ENCODE data around the gene PDLIM3. TPM values are rescaled to one million over a fixed set of nuclear protein-coding genes. Genes with fewer than 3 reads are reported as not detected.

The PDLIM3 gene
- total RNA-seq, 1 donor from 2014 or later: 18.4 TPM

DNA sequence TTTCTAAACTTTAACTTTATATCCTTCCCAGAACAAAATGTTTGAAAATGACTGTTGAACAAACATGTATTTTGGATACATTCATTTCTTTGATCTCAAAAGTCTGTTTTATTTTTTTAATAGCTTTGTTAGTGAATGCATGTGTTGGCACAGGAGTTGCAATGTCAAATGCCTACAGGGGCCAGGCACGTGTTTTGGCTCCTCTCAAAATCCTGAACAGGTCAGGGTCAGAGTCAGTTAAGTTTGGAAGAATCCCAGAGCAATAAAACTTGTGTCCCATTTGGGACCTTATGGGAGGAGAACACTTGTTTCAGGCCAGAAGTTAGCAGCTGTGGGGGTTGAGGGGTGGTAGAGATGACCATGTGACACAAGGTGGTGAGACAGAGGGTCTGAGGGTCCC is 34.7 kb downstream of the PDLIM3 start:
- Histone ChIP-seq H3K9me3 (peaks cover 5% of the 10 kb centered on the region), H3K4me3 (no peak overlapping the region), H3K36me3 (peaks cover 4% of the 10 kb centered on the region), H3K27ac (no peak overlapping the region), H3K27me3 (ENCODE audit: low read depth) (no peaks in the 10 kb centered on the region), H3K4me1 (no peaks in the 10 kb centered on the region)
- ATAC-seq: peak in 1 of 2 donors; percentile 4
- intact Hi-C loops (cut with DNase I): no loop called here
- TF ChIP-seq, protein P1, sequence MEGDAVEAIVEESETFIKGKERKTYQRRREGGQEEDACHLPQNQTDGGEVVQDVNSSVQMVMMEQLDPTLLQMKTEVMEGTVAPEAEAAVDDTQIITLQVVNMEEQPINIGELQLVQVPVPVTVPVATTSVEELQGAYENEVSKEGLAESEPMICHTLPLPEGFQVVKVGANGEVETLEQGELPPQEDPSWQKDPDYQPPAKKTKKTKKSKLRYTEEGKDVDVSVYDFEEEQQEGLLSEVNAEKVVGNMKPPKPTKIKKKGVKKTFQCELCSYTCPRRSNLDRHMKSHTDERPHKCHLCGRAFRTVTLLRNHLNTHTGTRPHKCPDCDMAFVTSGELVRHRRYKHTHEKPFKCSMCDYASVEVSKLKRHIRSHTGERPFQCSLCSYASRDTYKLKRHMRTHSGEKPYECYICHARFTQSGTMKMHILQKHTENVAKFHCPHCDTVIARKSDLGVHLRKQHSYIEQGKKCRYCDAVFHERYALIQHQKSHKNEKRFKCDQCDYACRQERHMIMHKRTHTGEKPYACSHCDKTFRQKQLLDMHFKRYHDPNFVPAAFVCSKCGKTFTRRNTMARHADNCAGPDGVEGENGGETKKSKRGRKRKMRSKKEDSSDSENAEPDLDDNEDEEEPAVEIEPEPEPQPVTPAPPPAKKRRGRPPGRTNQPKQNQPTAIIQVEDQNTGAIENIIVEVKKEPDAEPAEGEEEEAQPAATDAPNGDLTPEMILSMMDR (IDR thresholded peaks at IDR 0.05): no peak
- DNase-seq: no peak

DNA sequence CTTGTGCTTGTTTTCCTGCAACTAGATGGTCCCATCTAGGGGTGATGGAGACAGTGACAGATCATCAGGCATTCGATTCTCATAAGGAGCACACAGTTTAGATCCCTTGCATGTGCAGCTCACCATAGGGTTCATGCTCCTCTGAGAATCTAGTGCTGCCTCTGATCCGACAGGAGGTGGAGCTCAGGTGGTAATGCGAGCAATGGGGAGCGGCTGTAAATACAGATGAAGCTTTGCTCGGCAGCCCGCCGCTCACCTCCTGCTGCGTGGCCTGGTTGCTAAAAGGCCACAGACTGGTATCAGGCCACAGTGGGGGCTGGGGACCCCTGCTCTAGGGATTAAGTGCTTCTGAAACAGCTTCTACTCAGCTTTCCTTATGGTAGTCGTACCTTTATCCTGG is 35.3 kb downstream of the PDLIM3 start:
- no peak for ATAC-seq
- intact Hi-C loops (cut with DNase I): no loop called here
- H3K4me1 ChIP-seq: no peaks in the 10 kb centered on the region
- no peak overlapping the region for H3K27ac ChIP-seq
- TF ChIP-seq, protein P1 (IDR thresholded peaks at IDR 0.05): no peak
- no peak for DNase-seq
- H3K36me3 ChIP-seq: peaks cover 4% of the 10 kb centered on the region
- no peak overlapping the region for H3K4me3 ChIP-seq
- H3K27me3 ChIP-seq (ENCODE audit: low read depth): no peaks in the 10 kb centered on the region
- H3K9me3 ChIP-seq: peaks cover 5% of the 10 kb centered on the region

DNA sequence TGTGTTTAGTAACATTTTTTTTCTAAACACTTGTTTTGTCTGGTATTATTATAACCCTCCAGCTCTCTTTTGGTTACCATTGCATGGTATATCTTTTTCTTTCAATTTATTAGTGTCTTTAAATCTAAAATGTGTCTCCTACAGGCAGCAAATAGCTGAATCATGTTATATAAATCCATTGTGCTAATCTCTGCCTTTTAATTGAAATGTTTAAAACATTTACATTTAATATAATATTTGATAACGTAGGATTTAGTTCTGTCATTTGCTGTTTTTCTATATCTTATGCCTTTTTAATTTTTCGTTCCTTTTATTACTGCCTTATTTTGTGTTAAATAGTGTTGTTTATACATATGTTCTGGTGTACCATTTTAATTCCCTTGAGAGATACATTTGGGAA is 46.7 kb downstream of the PDLIM3 start:
- Histone ChIP-seq H3K9me3 (peaks cover 10% of the 10 kb centered on the region), H3K4me1 (no peaks in the 10 kb centered on the region), H3K4me3 (no peak overlapping the region), H3K27me3 (ENCODE audit: low read depth) (no peaks in the 10 kb centered on the region), H3K27ac (no peak overlapping the region), H3K36me3 (no peaks in the 10 kb centered on the region)
- no peak for ATAC-seq
- no peak for DNase-seq
- TF ChIP-seq, protein P1 (IDR thresholded peaks at IDR 0.05): no peak
- intact Hi-C loops (cut with DNase I): loop anchor here (10.0 kb wide), 1 partner anchor 106 kb away; no protein-coding TSS in a partner anchor

DNA sequence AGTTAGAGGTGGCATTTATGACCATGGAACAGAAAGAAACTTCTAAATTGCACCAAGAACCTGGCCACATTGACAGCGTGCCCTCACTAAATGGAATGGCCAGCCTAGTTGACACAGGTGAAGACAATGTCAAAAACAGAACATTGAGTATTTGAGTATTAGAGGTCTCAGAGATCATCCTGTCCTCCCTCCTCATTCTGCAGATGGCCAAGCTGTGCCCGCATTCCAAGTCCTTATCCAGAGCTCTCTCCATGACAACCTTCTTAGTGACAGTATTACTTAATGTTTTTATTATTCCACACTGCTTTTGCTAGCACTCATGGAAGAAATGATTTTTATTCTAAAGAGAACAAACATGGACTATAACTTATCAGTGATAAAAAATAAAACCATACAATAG is 53.9 kb downstream of the PDLIM3 start:
- DNase-seq (no peak), ATAC-seq (no peak)
- Histone ChIP-seq H3K27ac (no peak overlapping the region), H3K36me3 (no peaks in the 10 kb centered on the region), H3K9me3 (no peaks in the 10 kb centered on the region), H3K27me3 (ENCODE audit: low read depth) (no peaks in the 10 kb centered on the region), H3K4me1 (no peaks in the 10 kb centered on the region), H3K4me3 (no peak overlapping the region)
- TF ChIP-seq, protein P1 (IDR thresholded peaks at IDR 0.05): no peak
- intact Hi-C loops (cut with DNase I): loop anchor here (10.0 kb wide), 1 partner anchor 113 kb away; no protein-coding TSS in a partner anchor

DNA sequence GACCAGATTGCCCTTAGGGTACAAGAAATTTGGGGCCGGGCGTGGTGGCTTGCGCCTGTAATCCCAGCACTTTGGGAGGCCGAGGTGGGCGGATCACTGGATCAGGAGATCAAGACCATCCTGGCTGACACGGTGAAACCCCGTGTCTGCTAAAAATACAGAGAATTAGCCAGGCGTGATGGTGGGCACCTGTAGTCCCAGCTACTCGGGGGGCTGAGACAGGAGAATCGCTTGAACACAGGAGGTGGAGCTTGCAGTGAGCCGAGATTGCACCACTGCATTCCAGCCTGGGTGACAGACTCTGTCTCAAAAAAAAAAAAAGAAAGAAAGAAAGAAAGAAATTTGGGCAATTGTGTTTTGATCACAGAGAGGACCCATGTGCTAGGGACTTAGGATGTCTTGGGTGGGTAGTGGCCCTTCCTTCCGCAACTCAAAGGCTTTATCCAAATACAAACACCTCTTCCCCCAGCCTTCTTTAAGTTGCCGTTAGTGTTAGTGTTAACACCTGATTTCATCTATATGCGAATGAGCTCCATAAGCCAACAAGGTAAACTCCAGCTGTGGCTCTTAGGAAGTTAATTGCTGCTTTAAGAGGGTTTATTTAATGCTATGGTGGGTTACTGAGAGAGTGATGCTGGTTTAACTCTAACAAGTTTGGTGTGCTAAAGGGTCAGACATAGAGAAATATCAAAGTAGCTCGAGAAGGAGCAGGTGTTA is 55.1 kb downstream of the PDLIM3 start:
- Histone ChIP-seq H3K4me3 (no peak overlapping the region), H3K9me3 (no peaks in the 10 kb centered on the region), H3K27ac (no peak overlapping the region), H3K27me3 (ENCODE audit: low read depth) (no peaks in the 10 kb centered on the region), H3K36me3 (no peaks in the 10 kb centered on the region), H3K4me1 (no peaks in the 10 kb centered on the region)
- peak in 1 of 2 donors; percentile 57 for ATAC-seq
- DNase-seq: no peak
- TF ChIP-seq, protein P1 (IDR thresholded peaks at IDR 0.05): no peak
- intact Hi-C loops (cut with DNase I): loop anchor here (10.0 kb wide), 1 partner anchor 115 kb away; no protein-coding TSS in a partner anchor
